Stimulated activated naive CD8-positive, alpha-beta T cell treated with anti-CD3 and anti-CD28 coated beads, Interleukin-15, amount 100 ng/mL, for 72 hours (primary cell): Measurements from ENCODE around the gene CEP131.
"Not testable (repeated sequence)": the region's sequence is repeated elsewhere in the genome, so short reads cannot be mapped to it uniquely, and the experiment has no call there.

Source experiments
- ATAC-seq: fragments of 150-1000 bp; cut with Tn5 transposase; 2 replicates; pipeline ENCODE4 v1.10.0; 2021; ENCODE audit warnings: mild to moderate bottlenecking, moderate library complexity
- DNase-seq, 2 donors: peaks; one replicate each; pipeline ENCODE4 v3.0.0; 2021 to 2022
- H3K27ac Mint-ChIP-seq, 2 donors: one replicate each; pipeline ENCODE4 v1.8.0; 2022; ENCODE audit warnings: mild to moderate bottlenecking in 2 of 2, mixed read lengths in 2 of 2, moderate library complexity in 2 of 2
- H3K27me3 Mint-ChIP-seq: one replicate; pipeline ENCODE4 v1.8.0; 2022; ENCODE audit warnings: mixed read lengths
- H3K4me1 Mint-ChIP-seq: one replicate; pipeline ENCODE4 v1.8.0; 2022; ENCODE audit warnings: mild to moderate bottlenecking, mixed read lengths
- H3K4me3 Mint-ChIP-seq, 2 donors: one replicate each; pipeline ENCODE4 v1.8.0; 2022; ENCODE audit warnings: mild to moderate bottlenecking in 2 of 2, mixed read lengths in 2 of 2, moderate library complexity in 1 of 2
- H3K9me3 Mint-ChIP-seq, 2 donors: one replicate each; pipeline ENCODE4 v1.8.0; 2022; ENCODE audit warnings: mixed read lengths in 2 of 2

CEP131 gene

GRCh38 chr17:81235822-81236740 is 13.3 kb upstream of the CEP131 start:
- Mint-ChIP-seq H3K4me3 (peak overlapping the region in 1 of 2 donors; percentile 45), H3K27ac (peak overlapping the region in 1 of 2 donors; percentile 57), H3K4me1 (peaks cover 50% of the 10 kb centered on the region), H3K9me3 (no peaks in the 10 kb centered on the region), H3K27me3 (no peaks in the 10 kb centered on the region)
- DNase-seq (no peak), ATAC-seq (no peak)

- Mint-ChIP-seq H3K9me3 (no peaks in the 10 kb centered on the region), H3K27ac (peak overlapping the region in 1 of 2 donors; percentile 8), H3K4me3 (no peak overlapping the region), H3K27me3 (no peaks in the 10 kb centered on the region), H3K4me1 (peaks cover 41% of the 10 kb centered on the region)
- ATAC-seq (no peak), DNase-seq (no peak)
Measured at GRCh38 chr17:81234940-81235821, 12.4 kb upstream of the CEP131 start.

GRCh38 chr17:81234506-81234855 is 11.7 kb upstream of the CEP131 start:
- Mint-ChIP-seq H3K4me1 (peaks cover 36% of the 10 kb centered on the region), H3K27ac (no peak overlapping the region), H3K4me3 (no peak overlapping the region), H3K27me3 (no peaks in the 10 kb centered on the region), H3K9me3 (no peaks in the 10 kb centered on the region)
- DNase-seq (no peak), ATAC-seq (no peak)

GRCh38 chr17:81233811-81234505 is 11.2 kb upstream of the CEP131 start:
- H3K9me3 Mint-ChIP-seq, result no peaks in the 10 kb centered on the region
- ATAC-seq (no peak), DNase-seq (no peak)
- H3K4me1 Mint-ChIP-seq, result peaks cover 36% of the 10 kb centered on the region
- no peaks in the 10 kb centered on the region for H3K27me3 Mint-ChIP-seq
- no peak overlapping the region for H3K4me3 Mint-ChIP-seq
- peak overlapping the region in 1 of 2 donors; percentile 34 for H3K27ac Mint-ChIP-seq

- no peaks in the 10 kb centered on the region for H3K9me3 Mint-ChIP-seq
- peaks cover 36% of the 10 kb centered on the region for H3K4me1 Mint-ChIP-seq
Measured at GRCh38 chr17:81233316-81233715, 10.6 kb upstream of the CEP131 start.

GRCh38 chr17:81232616-81233241 is 10.0 kb upstream of the CEP131 start:
- DNase-seq, result no peak
- H3K4me3 Mint-ChIP-seq, result no peak overlapping the region
- no peaks in the 10 kb centered on the region for H3K27me3 Mint-ChIP-seq

More at GRCh38 chr17:81233316-81233715, 10.6 kb upstream of the CEP131 start:
- no peak overlapping the region for H3K4me3 Mint-ChIP-seq
- no peaks in the 10 kb centered on the region for H3K27me3 Mint-ChIP-seq
- DNase-seq, result no peak
- no peak overlapping the region for H3K27ac Mint-ChIP-seq
- ATAC-seq, result peak; percentile 19

GRCh38 chr17:81231766-81232581 is 9.2 kb upstream of the CEP131 start:
- no peak overlapping the region for H3K27ac Mint-ChIP-seq
- H3K9me3 Mint-ChIP-seq, result no peaks in the 10 kb centered on the region
- peaks cover 34% of the 10 kb centered on the region for H3K4me1 Mint-ChIP-seq
- no peak for ATAC-seq
- no peak for DNase-seq
- H3K4me3 Mint-ChIP-seq, result no peak overlapping the region
- H3K27me3 Mint-ChIP-seq, result no peaks in the 10 kb centered on the region

More at GRCh38 chr17:81232616-81233241, 10.0 kb upstream of the CEP131 start:
- Mint-ChIP-seq H3K9me3 (no peaks in the 10 kb centered on the region), H3K4me1 (peaks cover 38% of the 10 kb centered on the region), H3K27ac (no peak overlapping the region)
- peak; percentile 9 for ATAC-seq

GRCh38 chr17:81231121-81231645 is 8.4 kb upstream of the CEP131 start:
- no peak overlapping the region for H3K27ac Mint-ChIP-seq
- ATAC-seq (no peak), DNase-seq (no peak)
- no peaks in the 10 kb centered on the region for H3K9me3 Mint-ChIP-seq
- H3K4me1 Mint-ChIP-seq, result peaks cover 26% of the 10 kb centered on the region
- no peak overlapping the region for H3K4me3 Mint-ChIP-seq
- no peaks in the 10 kb centered on the region for H3K27me3 Mint-ChIP-seq

GRCh38 chr17:81230043-81230820 is 7.5 kb upstream of the CEP131 start:
- DNase-seq (no peak), ATAC-seq (no peak)
- no peak overlapping the region for H3K4me3 Mint-ChIP-seq
- H3K27ac Mint-ChIP-seq, result peak overlapping the region in 1 of 2 donors; percentile 58
- H3K27me3 Mint-ChIP-seq, result no peaks in the 10 kb centered on the region
- peaks cover 17% of the 10 kb centered on the region for H3K4me1 Mint-ChIP-seq
- no peaks in the 10 kb centered on the region for H3K9me3 Mint-ChIP-seq

GRCh38 chr17:81229666-81229920 is 6.8 kb upstream of the CEP131 start:
- Mint-ChIP-seq H3K9me3 (no peaks in the 10 kb centered on the region), H3K27me3 (no peaks in the 10 kb centered on the region), H3K27ac (no peak overlapping the region), H3K4me3 (no peak overlapping the region), H3K4me1 (peaks cover 10% of the 10 kb centered on the region)
- no peak for ATAC-seq
- no peak for DNase-seq

- peaks cover 9% of the 10 kb centered on the region for H3K4me1 Mint-ChIP-seq
- ATAC-seq (no peak), DNase-seq (no peak)
- no peaks in the 10 kb centered on the region for H3K27me3 Mint-ChIP-seq
- no peak overlapping the region for H3K27ac Mint-ChIP-seq
- no peaks in the 10 kb centered on the region for H3K9me3 Mint-ChIP-seq
- no peak overlapping the region for H3K4me3 Mint-ChIP-seq
Measured at GRCh38 chr17:81228834-81229665, 6.3 kb upstream of the CEP131 start.

GRCh38 chr17:81228420-81228819 is 5.7 kb upstream of the CEP131 start:
- Mint-ChIP-seq H3K27ac (no peak overlapping the region), H3K27me3 (no peaks in the 10 kb centered on the region), H3K9me3 (no peaks in the 10 kb centered on the region), H3K4me1 (peaks cover 15% of the 10 kb centered on the region), H3K4me3 (no peak overlapping the region)
- no peak for DNase-seq
- no peak for ATAC-seq

GRCh38 chr17:81227630-81228029 is 4.9 kb upstream of the CEP131 start:
- not testable (repeated sequence) for ATAC-seq, DNase-seq, H3K9me3 Mint-ChIP-seq, H3K4me3 Mint-ChIP-seq, H3K27me3 Mint-ChIP-seq, H3K27ac Mint-ChIP-seq
- H3K4me1 Mint-ChIP-seq, result peaks cover 18% of the 10 kb centered on the region
